ENCODE data around the gene NLRX1. TPM values are rescaled to one million over a fixed set of nuclear protein-coding genes. Genes with fewer than 3 reads are reported as not detected.

The NLRX1 gene
- total and polyA plus RNA-seq, 10 of the 15 experiments (the other 5 are each of a cell fraction or from before 2014, with no cell fraction given): 0.85 to 18.5 (median 10.0) TPM

GRCh38 chr11:119196833-119197483 is 28.4 kb downstream of the NLRX1 start:
- RAD21 ChIA-PET (ENCODE audit: unreplicated experiment): interaction anchor here (1.0 to 1.3 kb wide), 8 partner anchors 9 to 130 kb away, joined by 3 to 7 read pairs (median 5); partner anchors contain the start of genes CBL, NLRX1 and VPS11
- intact Hi-C loops (cut with micrococcal nuclease; ENCODE audit: unreplicated experiment): loop anchor here (1.0 to 5.0 kb wide), 3 partner anchors 50 to 132 kb away; partner anchors contain the start of genes ABCG4 and C2CD2L
- H3K4me3 ChIP-seq: no peak overlapping the region
- no peak overlapping the region for H3K4me2 ChIP-seq (ENCODE audit: control insufficient read depth, insufficient read depth)
- 0 out of 4 replicates have a peak, but pooled peaks cover 0 to 2% of the 10 kb centered on the region in 2 experiments for H3K27me3 ChIP-seq (replicated peaks in 1 of 2; ENCODE audit: control insufficient read depth in 2 of 2, insufficient read depth in 2 of 2, low read length in 1 of 2)
- in situ Hi-C loops (cut with MboI): no loop called here
- no peaks in the 10 kb centered on the region for H4K20me1 ChIP-seq (ENCODE audit: control insufficient read depth, insufficient read depth)
- H3K9me3 ChIP-seq (replicated peaks; ENCODE audit: control insufficient read depth, insufficient read depth, low read length): no peaks in the 10 kb centered on the region
- no peak overlapping the region for H3K27ac ChIP-seq (ENCODE audit: control insufficient read depth, insufficient read depth)
- no peak overlapping the region for H3K9ac ChIP-seq (ENCODE audit: control insufficient read depth, insufficient read depth, low read length)
- FAIRE-seq: peak; percentile 86
- no TSS peak for BruUV-seq (replicated peaks)
- H3K79me2 ChIP-seq (ENCODE audit: control insufficient read depth, insufficient read depth, low read length): no peaks in the 10 kb centered on the region
- H3K36me3 ChIP-seq (ENCODE audit: control insufficient read depth in 2 of 2, insufficient read depth in 2 of 2, low read length in 1 of 2): no peaks in the 10 kb centered on the region
- no peaks in the 10 kb centered on the region for H3K4me1 ChIP-seq (ENCODE audit: control insufficient read depth, insufficient read depth, low read length)
- POLR2A ChIA-PET: interaction anchor here (1.2 to 1.8 kb wide), 2 partner anchors 104 to 127 kb away, joined by 4 to 5 read pairs; no protein-coding TSS in a partner anchor
- ATAC-seq: peak; percentile 97
- SMC1A ChIA-PET (ENCODE audit: uncharacterized antibody, unreplicated experiment): interaction anchor here (0.7 to 2.2 kb wide), 18 partner anchors 8 to 187 kb away, joined by 3 to 12 read pairs (median 4); partner anchors contain the start of gene CBL
- H2AFZ ChIP-seq (ENCODE audit: control insufficient read depth, low read depth, low read length): no peak overlapping the region
- CTCF ChIA-PET: interaction anchor here (0.6 to 3.5 kb wide), 38 partner anchors 9 to 316 kb away, joined by 3 to 31 read pairs (median 5); partner anchors contain the start of genes C2CD2L, CBL, DPAGT1 and HINFP
- WGBS (ENCODE audit: insufficient coverage, insufficient replicate concordance, low lambda C conversion rate, missing lambda C conversion rate): 25% methylated on average over 4 of the region's 5 CpGs
- peak; percentile 59 for DNase-seq (ENCODE audit: low read depth, low spot score)
- TF ChIP-seq SMC3 (IDR thresholded peaks at IDR 0.05; ENCODE audit: borderline replicate concordance, low read length) (peak; percentile 83), IRF4 (IDR thresholded peaks at IDR 0.05; ENCODE audit: low read depth, low read length) (no peak), FOXK2 (IDR thresholded peaks at IDR 0.05) (no peak), RUNX3 (IDR thresholded peaks at IDR 0.05; ENCODE audit: low read length) (peak; percentile 40), HSF1 (IDR thresholded peaks at IDR 0.05; ENCODE audit: low read depth, low read length) (no peak), TCF12 (IDR thresholded peaks at IDR 0.05; ENCODE audit: low read depth, low read length) (0 out of 2 replicates have a peak, but pooled peaks have one; percentile 50), RAD21 (IDR thresholded peaks at IDR 0.05; ENCODE audit: insufficient read depth, low read depth, low read length) (peak; percentile 92), ASH2L (IDR thresholded peaks at IDR 0.05; ENCODE audit: borderline replicate concordance, low read depth) (no peak), KLF5 (IDR thresholded peaks at IDR 0.05; ENCODE audit: partially characterized antibody) (no peak), SMAD1 (IDR thresholded peaks at IDR 0.05; ENCODE audit: low read depth, partially characterized antibody) (no peak), WRNIP1 (IDR thresholded peaks at IDR 0.05; ENCODE audit: borderline replicate concordance, low read depth, low read length) (no peak), HDAC6 (IDR thresholded peaks at IDR 0.05; ENCODE audit: unreplicated experiment) (no peak), SREBF2 (IDR thresholded peaks at IDR 0.05; ENCODE audit: low read length) (no peak), RFX5 (IDR thresholded peaks at IDR 0.05; ENCODE audit: low read depth, low read length) (no peak), YBX1 (IDR thresholded peaks at IDR 0.05) (no peak), RBBP5 (conservative IDR thresholded peaks at IDR 0.05) (no peak), NFXL1 (IDR thresholded peaks at IDR 0.05; ENCODE audit: borderline replicate concordance) (no peak), ZNF217 (IDR thresholded peaks at IDR 0.05) (no peak), NR2F1 (conservative IDR thresholded peaks at IDR 0.05) (no peak), SIN3A (IDR thresholded peaks at IDR 0.05; ENCODE audit: low read depth, low read length) (no peak)
- TF ChIP-seq, protein P1, sequence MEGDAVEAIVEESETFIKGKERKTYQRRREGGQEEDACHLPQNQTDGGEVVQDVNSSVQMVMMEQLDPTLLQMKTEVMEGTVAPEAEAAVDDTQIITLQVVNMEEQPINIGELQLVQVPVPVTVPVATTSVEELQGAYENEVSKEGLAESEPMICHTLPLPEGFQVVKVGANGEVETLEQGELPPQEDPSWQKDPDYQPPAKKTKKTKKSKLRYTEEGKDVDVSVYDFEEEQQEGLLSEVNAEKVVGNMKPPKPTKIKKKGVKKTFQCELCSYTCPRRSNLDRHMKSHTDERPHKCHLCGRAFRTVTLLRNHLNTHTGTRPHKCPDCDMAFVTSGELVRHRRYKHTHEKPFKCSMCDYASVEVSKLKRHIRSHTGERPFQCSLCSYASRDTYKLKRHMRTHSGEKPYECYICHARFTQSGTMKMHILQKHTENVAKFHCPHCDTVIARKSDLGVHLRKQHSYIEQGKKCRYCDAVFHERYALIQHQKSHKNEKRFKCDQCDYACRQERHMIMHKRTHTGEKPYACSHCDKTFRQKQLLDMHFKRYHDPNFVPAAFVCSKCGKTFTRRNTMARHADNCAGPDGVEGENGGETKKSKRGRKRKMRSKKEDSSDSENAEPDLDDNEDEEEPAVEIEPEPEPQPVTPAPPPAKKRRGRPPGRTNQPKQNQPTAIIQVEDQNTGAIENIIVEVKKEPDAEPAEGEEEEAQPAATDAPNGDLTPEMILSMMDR (IDR thresholded peaks at IDR 0.05 in 2 of 3, conservative IDR thresholded peaks at IDR 0.05 in 1 of 3; ENCODE audit: control insufficient read depth in 2 of 3, extremely low read depth in 1 of 3, insufficient read depth in 1 of 3, low read depth in 3 of 3, low read length in 3 of 3): peak; percentile 75 to 92 (median 84)
- TF ChIP-seq, protein P2, sequence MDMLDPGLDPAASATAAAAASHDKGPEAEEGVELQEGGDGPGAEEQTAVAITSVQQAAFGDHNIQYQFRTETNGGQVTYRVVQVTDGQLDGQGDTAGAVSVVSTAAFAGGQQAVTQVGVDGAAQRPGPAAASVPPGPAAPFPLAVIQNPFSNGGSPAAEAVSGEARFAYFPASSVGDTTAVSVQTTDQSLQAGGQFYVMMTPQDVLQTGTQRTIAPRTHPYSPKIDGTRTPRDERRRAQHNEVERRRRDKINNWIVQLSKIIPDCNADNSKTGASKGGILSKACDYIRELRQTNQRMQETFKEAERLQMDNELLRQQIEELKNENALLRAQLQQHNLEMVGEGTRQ (IDR thresholded peaks at IDR 0.05; ENCODE audit: borderline replicate concordance, low read depth, low read length): no peak

Data from GM12878 (cell line).